ENCODE results near the gene SLAIN1.
"Not testable (repeated sequence)": the region's sequence is repeated elsewhere in the genome, so short reads cannot be mapped to it uniquely, and the experiment has no call there.

SLAIN1 gene

DNA sequence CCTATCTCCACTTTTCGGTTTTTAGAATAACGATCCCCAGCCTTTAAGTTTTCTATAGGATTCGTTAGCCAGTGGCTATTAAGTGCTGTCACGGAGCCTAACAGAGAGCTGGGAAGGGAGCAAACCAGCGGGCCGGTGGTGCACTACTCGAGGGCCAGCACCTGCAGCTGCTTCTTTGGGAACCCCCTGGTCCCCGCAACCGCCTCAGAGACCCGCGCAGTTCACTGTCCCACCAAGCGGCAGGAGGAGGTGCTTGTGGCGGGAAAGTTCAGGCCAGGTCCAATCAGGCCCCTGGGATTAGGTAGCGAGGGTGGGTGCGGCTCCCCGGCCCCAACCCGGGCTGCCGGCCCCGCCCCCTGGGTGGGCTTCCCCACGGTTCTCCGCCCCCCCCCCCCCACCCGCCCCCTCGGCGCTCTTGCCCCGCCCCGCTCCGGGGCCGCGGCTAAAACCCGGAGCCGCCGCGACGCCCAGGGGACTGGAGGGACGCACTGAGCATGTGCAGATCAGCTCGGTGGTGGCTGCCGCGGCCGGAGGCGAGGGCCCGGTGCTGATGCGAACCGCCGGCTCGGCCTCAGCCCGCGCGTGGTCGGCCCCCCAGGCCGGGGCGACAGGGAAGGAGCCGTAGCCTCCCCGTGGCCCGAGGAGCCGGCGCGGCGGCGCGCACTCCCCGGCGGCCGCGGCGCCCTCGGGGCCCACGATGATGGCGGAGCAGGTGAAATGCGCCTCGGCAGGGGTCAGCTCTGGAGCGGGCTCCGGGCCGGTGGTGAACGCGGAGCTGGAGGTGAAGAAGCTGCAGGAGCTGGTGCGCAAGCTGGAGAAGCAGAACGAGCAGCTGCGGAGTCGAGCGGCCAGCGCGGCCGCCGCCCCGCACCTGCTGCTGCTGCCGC lies at the start of gene SLAIN1:
TSS of gene SLAIN1 (plus strand) at position 471 of the 887 bp plus-strand sequence. CDS start at position 698, 227 bp downstream.
- no peak for DNase-seq

- DNase-seq: no peak
Measured at GRCh38 chr13:77650409-77650808, 47.1 kb upstream of the SLAIN1 start.

DNA sequence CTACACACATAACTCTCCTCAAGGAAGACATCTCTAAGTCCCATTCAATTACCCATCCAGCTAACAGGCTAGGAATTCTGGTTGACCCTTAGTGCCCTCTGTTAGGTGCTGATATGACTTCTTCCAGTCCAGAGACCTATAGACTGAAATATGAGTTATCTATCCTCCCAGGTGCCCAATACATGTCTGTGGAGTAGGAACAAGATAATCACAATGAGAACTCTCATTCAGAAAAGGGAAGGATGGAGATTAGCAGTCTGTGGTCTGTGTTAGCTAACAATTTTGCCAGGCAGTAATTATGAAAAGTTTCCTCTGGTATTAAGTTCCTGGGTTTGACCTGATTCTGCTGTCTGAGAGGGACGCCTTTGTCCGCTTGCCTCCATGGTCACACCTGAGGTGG lies 44.2 kb upstream of the SLAIN1 start:
- DNase-seq: no peak

GRCh38 chr13:77660016-77660415 lies 37.5 kb upstream of the SLAIN1 start:
- DNase-seq: not testable (repeated sequence)

- no peak for DNase-seq
Measured at GRCh38 chr13:77660841-77661250, 36.6 kb upstream of the SLAIN1 start.

- DNase-seq: not testable (repeated sequence)
Measured at GRCh38 chr13:77662301-77662700, 35.2 kb upstream of the SLAIN1 start.

- DNase-seq: not testable (repeated sequence)
Measured at GRCh38 chr13:77662831-77663230, 34.7 kb upstream of the SLAIN1 start.

GRCh38 chr13:77674852-77675251 lies 22.6 kb upstream of the SLAIN1 start:
- DNase-seq: no peak

DNA sequence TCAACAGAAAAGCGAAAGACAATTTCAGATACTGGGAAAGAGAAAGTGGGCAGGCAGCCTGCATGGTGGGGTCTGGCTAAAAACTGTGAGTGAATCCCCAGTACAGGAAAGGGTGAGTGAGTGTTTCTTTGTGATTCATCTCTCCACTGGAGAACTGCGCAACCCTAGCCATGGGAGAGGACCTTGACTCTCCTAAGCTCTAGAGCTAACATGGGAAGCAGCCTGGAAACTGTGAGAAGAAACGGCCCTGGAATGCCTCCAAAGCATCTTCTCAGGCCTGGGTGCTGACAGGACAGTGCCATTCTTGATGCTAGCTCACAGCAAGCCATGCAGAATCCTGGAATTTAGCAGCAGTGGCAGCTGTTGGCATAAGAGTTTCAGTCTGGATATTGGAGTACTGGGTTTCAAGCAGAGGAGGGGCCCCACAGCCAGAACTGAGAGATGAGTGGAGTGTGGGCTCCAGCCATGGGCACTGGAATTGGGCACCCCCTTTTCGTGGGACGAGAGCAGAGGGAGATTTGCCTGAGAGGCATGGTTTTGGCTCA lies 18.7 kb upstream of the SLAIN1 start:
- DNase-seq: no peak

GRCh38 chr13:77687799-77688198 lies 9.7 kb upstream of the SLAIN1 start:
- DNase-seq: no peak

GRCh38 chr13:77691871-77692270 lies 5.6 kb upstream of the SLAIN1 start:
- no peak for DNase-seq

DNA sequence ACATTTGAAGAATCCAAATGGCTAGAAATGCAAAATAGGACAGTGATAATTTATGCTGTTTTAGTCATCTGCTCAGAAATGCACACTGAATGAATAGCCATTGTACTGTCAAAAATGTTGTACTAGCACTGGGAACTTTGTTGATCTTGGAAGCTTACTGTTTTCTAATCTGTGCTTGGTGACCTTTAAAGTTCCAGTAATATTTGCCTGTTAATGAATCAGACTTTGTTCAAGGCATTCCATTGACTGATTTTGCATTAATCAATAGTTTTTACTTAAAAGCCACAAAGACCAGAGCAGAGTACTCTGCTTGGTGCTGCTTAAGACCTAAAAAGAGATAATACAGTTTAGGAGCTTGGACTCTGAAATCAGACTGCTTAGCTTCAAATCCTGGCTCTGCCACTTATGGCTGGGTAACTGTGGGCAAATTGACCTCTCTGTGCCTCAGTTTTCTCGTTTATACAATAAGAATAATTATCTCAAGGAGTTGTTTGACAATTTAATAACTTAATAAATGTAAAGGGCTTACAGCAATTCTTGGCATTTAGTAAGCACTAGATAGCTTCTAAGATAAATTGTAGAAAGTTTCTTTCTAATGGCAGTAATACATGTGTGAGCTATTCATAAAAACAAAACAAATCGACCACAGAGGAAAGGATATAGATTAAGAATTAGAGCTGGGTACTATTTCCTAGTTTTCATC lies 4.6 kb upstream of the SLAIN1 start:
- DNase-seq: no peak

- no peak for DNase-seq
Measured at GRCh38 chr13:77693449-77693940, 4.0 kb upstream of the SLAIN1 start.

DNA sequence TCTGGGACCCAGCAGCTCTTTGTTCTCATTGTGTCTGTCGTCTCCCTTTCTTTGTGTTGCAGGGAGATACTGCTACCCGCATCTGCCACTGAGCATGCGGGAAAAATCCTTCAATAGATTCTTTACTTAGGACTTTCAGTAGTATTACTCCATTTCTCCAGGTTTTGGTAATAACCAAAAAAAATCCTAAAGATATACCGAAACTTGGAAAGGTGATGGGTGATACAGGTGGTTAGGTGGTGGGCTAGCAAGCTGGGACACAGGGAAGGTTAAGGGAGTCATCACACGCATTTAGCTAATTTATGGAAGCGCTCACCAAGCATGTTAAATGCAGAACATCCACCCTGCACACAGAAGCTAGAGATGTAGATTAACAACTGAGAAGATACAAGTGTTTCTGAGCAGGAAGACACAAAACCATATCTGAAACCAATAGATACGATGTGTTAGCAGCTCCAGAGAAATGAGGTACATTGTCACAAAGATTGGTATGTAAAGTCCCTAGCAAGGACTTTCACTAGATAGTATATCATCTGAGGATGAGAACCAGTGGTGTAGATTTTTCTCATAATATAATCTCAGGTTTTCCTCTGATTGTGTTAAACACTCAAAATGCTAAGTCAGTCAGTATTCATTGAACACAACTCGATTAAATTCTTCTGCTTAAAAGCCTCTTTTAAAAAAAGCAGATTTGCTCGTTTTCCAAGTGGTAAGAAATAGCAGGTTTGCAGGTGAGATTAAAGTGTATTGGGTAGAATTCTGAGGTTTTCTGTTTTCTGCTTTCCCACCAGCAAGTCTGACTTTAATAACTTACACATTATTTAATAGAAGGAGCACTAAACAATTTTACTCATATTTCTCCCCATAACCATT lies 1.2 kb upstream of the SLAIN1 start:
- no peak for DNase-seq

DNA sequence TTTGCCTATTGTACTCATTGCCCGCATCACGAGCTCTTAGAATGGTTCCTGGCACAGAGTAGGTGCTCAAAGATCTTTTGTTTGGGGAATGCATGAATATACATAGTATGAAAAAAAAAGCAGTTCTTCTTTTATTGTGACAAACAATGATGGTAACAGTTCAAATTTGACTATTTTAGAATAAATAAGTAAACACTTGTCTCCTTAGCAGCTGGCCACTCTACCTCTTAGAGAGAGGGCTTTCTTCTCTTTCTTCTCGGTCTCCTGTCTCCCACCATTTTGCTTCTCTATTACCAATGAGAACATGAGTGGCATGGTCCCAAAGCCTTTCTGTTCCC lies 639 bp upstream of the SLAIN1 start:
- DNase-seq: no peak

DNA sequence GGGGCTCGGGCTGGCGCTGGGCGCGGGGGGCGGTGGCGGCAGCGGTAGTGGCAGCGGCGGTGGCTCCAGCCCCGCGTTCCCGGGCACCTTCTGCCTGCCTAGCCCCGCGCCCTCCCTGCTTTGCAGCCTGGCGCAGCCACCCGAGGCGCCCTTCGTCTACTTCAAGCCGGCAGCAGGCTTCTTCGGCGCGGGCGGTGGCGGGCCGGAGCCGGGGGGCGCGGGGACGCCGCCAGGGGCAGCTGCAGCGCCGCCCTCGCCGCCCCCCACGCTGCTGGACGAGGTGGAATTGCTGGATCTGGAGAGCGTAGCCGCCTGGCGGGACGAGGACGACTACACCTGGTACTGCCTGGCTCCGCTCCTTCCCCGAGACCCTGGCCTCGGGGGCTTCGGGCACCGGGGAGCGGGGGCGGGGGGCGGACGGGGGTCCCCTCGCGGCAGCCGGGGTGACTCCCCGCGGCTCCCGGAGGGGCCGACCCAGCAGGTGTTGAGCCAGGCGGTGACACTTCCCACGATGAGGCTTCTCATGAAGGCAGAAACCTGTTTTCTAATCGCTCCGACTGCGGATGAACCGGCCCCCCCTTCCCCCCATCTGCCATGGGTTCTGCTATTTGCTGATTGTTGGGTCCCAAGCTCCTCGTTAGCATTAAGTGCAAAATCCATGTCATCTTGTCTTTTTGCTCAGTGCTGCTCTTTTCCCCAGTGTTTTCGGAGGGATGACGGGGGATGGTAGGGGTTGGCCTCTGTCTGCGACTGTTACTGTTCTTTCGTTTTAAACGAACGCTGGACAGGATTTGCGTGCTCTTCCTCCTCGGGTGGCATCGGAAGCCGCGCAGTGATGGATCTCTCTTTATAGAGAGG lies 943 bp downstream of the SLAIN1 start:
- DNase-seq: peak; percentile 1

DNA sequence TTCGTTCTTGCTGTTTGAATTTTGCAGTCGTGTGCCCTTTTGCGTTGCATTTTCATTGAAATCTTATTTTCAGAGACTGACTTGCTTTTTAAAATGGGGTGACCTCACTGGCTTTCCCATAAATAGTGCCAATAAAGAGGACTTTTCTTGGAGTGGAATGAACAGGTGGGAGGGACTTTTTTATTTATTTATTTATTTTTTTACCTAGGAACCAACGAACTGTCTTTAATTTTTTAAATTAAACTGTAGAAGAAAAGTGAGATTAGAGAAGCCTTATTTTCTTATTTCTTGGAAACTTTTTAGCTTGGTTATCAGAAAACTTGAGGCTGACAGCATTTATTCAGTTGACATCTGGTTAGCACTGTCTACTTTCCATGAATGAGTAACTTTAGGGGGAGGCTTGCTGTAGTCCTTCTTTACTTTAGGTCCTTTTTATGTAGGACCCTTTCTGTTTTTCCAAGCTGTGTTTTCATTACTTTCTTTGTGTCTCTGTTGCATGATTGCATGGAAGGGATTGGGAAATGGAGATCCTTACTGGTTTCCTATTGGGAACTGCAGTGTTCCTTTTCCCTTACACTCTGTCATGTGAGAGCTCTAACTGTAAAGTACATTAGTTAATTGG lies 1.7 kb downstream of the SLAIN1 start:
- DNase-seq: no peak

GRCh38 chr13:77701305-77701704 lies 3.8 kb downstream of the SLAIN1 start:
- DNase-seq: no peak

GRCh38 chr13:77702366-77702765 lies 4.9 kb downstream of the SLAIN1 start:
- no peak for DNase-seq

DNA sequence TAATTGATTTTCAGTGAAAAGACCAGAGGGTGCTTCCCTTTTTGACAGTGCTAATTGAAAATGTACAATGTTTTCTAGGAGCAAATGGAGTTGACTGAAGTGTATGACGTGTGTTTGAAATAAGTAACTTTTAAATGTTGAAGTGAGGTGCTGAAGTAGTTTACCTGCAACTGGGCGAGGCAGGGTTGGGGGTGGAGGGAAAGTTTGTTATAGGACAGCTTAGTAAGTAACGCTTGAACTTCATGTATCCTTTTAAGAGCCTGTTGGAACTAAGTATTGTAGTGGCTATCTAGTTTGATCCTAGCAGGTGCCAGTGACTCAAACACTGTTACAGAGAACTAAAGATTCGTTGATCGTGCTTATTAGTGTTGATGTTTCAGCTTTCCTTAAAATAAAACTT lies 5.9 kb downstream of the SLAIN1 start:
- DNase-seq: no peak

DNA sequence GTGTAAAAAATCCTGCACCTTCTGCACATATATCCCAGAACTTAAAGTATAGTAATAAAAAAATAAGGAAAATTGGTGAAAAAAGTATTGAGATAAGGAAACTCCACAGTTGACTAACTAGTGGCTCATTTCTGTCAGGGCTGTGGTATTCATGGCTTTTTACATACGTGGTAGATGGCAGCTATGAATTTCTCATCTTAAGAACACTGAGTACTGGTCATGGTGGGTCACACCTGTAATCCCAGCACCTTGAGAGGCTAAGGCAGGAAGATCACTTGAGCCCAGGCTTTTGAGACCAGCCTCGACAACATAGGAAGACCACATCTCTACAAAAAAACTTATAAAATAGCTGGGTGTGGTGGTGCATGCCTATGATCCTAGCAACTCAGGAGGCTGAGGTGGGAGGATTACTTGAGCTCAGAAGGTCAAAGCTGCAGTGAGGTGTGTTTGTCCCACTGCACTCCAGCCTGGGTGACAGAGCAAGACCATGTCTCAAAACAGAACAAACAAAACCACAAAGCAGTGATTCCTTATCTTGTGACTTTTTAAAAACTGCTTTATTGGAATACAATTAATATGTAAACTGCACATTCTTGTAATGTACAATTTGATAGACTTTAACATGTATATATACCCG lies 16.8 kb downstream of the SLAIN1 start:
- DNase-seq: no peak
